Stimulated activated CD4-positive, alpha-beta T cell treated with anti-CD3 and anti-CD28 coated beads, TNF-alpha, amount 100 ng/mL, for 1 hour (primary cell): ENCODE data around the gene ECSIT.

Source experiments
- DNase-seq, 3 donors: peaks; one replicate each; pipeline ENCODE4 v3.0.0-alpha.2; 2020; ENCODE audit warnings: low read depth in 3 of 3, low spot score in 1 of 3

The ECSIT gene

DNA sequence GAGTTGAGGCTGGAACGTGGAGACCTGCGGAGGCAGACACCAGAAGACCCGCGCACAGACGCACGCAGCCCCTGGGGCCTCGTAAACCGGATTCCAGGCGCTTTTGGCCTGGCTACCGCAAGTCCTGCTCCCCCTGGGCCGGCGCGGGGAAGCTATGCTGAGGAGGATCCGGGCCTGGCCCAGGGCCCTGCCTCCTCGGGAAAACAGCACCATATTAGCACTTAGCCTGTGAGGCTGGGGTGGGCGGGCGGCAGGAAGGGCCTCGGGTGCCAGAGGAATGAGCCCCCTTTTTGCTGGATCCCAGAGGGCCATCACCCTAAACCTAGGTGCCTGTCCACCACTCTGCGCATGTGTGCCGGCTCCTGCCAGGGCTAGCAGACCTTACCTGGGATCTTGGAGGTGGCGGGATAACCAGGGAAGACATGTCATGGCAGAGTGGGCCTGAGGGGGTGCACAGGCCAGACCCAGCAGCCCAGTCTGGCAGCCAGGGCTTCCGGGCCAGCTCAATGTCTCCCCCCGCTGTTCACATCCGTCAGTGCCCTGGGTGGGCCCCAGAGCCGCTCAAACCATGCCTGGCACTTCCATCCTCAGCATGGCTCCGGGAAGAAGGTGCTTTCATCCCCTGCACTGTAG lies 22.8 kb upstream of the ECSIT start:
- no peak for DNase-seq

DNA sequence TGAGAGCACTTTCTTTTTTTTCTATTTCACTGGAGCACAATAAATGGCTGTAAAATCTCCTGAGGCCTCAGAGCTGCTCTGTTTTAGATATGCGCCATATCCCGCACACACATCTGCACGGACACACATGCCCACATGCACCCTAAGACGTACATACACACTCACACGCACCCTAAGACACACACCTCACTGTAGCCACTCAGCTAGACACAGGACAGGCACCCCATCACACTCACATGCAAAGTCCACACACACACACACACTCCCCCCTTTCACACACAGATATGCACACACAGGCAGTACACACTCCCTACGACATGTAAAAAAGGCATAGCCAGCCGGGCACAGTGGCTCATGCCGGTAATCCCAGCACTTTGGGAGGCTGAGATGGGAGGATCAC lies 21.3 kb upstream of the ECSIT start:
- no peak for DNase-seq

DNA sequence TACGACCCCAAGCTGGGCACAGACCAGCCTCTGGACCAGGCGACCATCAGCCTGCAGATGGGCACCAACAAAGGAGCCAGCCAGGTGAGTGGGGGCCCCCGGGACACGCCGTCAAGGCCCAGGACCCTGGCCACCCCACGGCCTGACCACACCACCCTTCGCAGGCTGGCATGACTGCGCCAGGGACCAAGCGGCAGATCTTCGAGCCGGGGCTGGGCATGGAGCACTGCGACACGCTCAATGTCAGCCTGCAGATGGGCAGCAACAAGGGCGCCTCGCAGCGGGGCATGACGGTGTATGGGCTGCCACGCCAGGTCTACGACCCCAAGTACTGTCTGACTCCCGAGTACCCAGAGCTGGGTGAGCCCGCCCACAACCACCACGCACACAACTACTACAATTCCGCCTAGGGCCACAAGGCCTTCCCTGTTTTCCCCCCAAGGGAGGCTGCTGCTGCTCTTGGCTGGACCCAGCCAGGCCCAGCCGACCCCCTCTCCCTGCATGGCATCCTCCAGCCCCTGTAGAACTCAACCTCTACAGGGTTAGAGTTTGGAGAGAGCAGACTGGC lies 20.5 kb upstream of the ECSIT start:
- no peak for DNase-seq

DNA sequence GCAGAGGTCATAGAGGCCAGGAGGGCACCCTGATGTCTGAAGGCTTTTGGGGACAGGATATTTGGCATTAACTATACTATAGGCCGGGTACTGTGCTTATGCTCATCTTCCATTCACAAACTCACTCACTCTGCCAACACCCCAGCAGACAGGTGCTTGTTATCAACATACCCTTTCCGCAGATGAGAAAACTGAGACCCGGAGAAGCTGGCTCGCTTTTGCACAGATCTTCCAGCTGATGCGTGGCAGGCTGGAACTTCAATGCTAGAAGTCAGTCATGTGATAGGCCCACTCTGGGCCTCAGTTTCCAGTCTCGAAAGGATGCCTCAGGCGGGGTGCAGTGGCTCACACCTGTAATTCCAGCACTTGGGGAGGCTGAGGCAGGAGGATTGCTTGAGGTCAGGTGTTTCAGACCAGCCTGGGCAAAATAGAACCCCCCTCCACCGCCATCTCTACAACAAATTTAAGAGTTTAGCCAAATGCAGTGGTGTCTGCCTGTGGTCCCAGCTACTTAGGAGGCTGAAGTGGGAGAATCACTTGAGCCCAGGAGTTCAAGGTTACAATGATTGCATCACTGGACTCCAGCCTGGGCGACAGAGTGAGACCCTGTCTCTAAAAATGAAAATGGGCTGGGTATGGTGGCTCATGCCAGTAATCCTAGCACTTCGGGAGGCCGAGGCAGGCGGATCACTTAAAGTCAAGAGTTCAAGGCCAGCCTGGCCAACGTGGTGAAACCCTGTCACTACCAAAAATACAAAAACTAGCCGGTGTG lies 19.2 kb upstream of the ECSIT start:
- DNase-seq = no peak

DNA sequence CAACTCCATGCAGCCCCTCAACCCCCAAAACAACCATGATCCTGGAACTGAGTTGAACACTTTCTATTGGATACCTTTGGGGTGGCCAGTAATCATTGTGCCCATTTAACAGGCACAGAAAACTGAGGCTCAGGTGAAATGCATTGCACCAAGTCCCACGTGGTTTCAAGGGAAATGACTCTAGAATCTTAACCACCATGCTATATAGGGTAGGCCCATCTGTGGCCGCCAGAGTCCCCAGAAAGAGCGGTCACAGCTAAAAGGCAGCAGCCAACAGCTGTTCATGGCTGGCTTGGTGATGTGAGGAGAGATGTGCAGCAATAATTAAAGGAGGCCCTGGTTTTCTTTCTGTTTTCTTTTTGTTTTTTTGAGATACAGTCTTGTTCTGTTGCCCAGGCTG lies 12.3 kb upstream of the ECSIT start:
- no peak for DNase-seq

DNA sequence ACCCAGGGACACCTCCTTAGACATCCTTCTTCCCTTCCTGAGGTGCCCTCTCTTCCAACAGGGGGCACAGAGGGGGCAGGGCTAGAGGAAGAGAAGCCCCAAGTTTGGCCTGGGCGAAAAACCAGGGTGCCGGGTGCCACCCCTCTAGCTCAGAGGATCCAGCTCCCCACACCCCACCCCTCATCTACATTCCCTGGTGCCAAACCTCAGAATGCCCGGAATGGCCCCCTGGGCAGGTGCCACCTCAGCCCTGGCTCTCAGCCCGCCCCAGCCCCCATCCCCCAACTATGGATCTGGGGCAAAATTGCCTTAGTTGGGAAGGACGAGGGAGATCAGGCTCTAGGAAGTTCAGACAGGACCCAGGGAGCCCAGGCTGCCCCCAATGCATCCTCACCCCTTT lies 11.7 kb upstream of the ECSIT start:
- no peak for DNase-seq

DNA sequence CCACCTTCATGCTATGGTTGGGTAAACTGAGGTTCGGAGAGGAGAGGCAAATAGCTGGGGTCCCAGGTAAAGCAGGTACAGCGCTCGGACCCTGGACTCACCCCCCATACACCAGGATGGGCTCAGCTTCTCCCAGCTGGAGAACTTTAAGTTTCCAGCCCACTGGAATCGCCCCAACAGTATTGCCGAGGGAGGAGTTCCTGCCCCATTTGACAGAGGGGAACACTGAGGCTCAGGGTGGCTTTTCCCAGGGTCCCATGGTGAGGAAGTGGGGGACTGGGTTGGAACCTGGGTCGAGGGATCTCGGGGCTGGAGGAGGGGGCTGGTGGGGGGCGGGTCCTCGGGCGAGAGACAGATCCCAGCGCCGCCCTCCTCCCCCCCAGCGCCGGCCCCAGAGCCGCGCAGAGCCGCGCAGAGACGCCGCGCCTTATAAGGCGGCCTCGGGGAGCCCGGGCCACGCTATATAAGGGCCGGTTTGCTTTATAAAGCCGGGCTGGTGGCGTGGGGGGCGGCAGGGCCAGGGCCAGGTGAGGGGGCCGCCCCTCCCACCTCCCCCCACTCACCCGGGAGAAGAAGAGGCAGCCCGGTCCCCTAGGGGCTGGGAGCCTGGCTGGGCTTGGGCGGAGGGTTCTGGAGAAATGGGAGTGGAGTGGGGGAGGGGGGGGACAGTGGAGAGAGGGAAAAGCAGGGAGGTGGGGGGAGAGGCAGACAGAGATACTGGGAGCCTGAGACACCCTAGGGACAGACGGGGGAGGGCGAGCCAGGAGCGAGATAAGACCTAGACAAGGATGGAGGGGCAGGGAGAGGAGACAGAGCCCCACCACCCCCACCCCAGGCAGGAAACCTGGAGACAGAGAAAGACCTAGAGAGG lies 10.8 kb upstream of the ECSIT start:
- DNase-seq = no peak

DNA sequence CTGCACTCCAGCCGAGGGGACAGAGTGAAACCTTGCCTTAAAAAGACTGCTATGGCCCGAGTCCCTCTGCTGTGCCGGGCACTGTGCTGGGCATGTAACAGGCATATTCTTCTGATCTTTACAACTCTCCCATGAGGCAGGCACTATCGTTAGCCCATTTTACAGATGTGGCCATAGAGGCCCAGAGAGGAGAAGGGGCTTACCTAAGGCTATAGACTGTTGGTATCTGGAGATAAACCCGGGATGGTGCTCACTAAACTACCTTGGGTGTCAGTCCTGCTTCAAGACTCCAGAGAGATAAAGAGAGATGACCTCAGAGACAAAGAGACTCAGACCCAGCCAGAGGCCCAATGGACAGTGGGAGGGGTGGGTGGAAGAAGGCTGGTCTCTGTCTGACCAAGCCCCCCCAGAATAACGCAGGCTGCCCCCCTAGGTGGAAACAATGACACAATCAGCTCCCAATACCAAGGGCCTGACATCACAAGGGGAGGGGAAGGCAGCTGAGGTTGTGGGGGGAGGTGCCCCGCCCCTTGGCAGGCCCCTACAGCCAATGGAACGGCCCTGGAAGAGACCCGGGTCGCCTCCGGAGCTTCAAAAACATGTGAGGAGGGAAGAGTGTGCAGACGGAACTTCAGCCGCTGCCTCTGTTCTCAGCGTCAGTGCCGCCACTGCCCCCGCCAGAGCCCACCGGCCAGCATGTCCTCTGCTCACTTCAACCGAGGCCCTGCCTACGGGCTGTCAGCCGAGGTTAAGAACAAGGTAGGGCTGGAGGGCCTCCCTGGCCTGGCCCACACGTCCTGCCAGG lies 9.5 kb upstream of the ECSIT start, which contains the start of gene CNN1:
CNN1 (plus strand) TSS at position 620 of the 805 bp plus-strand sequence; CDS start at position 697, 77 bp downstream.
- DNase-seq = no peak

DNA sequence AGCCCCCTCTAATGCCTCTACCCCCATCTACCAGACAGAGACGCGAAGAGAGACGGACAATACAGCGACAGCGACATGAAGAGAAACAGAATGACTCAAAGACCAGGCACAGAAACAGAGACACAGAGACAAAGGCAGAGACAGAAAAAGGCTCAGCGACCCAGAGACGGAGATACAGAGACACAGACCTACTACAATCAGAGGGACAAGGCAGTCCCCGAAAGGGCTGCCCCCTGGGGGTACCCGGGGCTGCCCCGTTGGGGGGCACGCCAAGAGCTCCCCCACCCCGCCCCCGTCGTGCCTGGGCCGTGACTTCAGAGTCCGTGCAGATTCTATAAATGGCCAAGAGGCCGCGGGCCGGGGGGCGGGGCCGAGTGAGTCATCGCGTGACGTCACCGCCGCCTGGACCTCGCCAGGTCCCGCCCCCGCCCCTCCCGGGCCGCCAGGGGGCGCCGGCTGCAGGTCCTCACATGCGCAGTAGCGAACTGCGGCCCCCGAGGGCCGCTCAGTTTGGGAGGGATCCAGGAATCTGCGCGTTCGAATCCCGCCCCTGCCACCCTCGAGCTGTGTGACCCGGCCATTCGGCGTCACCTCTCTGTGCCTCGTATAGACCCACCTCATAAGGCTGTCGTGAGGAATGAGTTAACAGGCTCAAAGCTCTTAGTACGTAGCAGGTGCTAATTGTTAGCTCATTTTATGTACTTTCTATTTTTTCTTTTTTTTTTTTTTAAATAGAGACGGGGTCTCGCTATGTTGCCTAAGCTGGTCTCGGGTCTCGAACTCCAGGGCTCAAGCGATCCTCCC lies 7.1 kb upstream of the ECSIT start:
- peak; percentile 54 to 82 (median 65) for DNase-seq

DNA sequence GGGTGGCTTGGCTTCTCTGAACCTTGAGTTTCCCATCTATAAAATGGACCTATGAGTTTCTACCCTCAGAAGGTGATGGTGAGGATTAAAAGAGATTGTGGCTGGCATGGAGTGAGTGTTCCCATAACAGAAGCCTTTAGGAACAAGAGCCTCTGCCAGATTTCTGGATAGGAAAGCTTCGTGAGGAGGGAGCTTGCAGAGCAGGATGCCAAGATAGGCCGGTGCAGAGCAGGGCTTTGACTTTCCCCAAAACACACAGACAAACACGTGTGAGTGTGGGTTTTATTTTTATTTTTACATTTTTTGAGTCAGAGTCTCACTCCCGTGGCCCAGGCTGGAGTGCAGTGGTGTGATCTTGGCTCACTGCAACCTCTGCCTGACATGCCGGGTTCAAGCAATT lies 6.0 kb upstream of the ECSIT start:
- no peak for DNase-seq

DNA sequence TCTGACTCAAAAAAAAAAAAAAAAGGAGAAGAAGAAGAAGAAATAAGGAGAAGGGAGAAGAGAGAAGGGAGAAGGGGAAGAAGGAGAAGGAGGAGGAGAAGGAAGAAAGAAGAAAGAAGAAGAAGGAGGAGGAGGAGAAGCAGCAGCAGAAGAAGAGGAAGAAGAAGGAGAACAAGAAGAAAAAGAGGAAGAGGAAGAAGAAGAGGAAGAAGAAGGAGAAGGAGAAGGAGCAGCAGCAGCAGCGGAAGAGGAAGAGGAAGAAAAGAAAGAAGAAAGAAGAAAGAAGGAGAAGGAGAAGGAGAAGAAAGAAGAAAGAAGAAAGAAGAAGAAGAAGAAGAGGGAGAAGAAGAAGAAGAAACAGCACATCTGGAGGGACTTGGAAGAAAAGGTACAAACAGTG lies 5.6 kb upstream of the ECSIT start:
- no peak for DNase-seq

DNA sequence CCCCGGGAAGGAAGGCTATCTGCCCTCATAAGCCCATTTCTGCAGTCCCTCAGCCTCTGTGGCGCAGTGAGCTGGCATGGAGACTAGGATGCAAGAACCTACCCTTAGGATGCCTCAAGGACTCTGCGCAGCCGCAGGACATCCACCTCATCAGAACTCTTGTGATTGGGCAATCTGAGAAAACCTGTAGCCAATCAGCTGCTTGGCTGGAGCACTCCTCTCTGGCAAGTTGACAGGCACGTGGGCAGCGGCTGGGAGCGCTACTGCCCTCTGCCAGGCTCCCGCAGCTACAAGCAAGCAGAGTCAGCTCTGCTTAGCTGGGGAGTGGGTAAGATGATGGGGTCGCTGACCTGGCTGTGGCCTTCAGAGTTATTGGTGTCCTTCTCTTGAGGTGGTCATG lies 1.5 kb upstream of the ECSIT start:
- no peak for DNase-seq

DNA sequence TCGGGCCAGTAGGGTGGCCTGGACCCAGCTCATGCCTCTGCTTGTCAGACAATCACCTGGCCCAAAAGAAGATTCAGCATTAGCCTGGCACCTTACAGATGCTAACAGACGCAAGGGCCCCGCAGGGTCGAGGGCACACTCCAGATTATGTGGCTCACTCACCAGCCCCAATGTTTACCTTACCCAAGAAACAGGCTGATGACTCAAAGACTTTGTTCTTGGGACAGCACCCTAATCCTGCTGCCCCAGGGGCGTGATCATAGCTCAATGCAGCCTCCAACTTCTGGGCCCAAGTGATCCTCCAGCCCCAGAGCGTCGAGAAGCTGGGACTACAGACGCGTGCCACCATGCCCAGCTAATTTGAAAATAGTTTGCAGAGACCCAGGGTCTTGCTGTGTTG lies 9.8 kb downstream of the ECSIT start:
- DNase-seq = no peak

DNA sequence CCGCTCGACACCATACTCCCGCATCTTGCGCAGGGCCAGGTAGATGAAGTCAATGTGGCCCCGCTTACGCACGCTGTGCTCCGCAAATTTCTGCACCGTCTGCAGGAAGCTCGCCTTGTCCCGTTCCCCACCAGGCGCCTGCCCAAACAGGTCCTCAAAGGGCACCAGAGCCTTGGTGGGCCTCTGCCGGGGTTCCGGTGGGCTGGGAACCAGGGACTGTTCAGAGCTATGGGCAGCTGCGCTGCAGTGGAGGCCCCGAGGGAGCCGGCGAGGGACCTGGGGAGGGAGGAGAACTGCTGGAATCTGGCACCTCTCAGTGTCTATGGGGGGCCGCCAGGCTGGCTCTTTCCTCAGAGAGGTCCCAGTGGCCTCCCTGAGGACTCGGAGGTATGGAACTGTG lies 15.0 kb downstream of the ECSIT start:
- no peak for DNase-seq

DNA sequence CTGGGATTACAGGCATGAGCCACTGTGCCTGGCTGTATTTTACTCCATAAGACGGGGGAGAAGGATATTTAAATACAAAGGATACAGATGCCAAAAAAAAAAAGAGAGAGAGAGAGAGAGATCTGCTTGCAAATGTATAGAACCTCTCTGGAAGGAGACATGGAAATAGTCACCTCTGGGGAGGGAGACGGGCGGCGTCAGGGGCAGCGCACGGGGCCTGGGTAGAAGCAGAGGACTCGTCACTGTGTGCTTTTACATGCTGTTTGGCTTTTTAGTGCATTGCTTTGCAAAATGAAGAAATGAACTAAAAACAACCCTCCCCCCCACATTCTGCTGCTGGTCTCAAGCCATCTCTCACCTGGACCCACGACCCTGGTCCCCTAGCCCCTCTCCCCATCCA lies 18.5 kb downstream of the ECSIT start:
- no peak for DNase-seq

DNA sequence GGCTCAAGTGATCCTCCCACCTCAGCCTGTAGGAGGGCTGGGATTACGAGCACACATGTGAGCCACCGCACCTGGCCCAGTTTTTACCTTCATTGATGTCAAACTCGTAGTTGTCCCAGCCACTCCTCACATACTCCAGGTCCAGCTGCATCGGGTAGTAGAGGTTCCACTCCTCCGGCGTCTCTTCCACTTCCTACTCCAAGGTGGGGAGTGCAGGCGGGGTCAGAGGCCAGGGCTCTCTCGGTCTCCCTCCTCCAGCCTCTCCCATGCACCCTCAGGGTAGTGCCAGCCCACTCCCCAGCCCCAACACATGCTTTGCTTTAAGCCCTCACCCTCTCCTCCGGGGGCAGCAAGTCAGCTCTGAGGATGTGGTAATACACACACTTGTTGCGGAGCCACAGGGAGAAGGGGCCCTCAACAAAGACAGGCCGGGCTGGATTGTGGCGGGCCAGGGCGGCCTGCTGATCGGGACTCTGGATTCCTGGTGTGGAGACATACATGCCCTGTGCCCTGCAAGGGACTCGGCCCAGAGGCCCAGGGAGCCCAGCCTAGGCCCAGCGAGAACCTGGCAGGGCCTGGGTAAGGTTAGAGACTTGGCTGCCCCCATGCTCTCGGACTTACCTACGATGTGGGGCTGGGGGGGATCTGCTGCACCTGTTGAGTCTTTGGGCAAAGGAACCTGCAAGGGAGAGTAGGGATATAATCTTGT lies 21.4 kb downstream of the ECSIT start:
- no peak for DNase-seq

DNA sequence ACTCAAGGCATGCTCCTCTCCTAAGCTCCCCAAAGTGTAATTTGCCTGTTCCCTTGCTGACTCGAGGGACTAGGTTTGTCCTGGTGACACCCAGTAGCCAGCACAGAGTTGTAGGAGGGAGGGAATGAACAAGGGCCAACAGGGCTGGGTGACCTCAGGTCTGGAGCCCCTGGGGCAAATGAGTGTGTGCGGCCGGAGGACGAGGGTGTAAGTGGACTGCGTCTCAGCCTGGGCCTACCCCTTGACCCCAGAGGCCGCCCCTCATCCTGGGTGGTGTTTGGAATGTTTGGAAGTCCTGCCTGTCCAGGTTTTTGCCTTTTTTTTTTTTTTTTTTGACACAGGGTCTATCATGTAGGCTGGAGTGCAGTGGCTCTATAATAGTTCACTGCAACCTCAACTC lies 22.0 kb downstream of the ECSIT start:
- DNase-seq = no peak

DNA sequence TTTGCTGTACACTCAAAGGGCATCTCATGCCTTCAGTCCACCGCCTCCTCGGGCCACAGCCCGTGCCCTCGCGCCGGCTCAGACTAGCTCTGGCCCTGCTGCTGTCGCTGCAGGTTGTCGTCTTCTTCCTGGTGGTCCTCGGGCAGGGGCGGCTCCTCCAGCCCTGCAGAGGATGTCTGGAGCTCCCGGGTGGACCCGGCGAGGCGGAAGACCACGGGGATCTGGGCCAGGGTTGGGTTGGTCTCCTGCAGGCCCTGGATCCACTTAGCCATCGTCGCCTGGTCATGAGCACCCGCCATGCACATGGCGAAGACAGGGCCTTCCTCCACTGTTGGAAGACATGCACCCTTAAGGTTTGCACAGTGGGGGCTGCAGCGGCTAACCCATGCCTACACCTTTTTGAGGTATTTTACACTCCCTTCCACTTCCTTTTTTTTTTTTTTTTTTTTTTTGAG lies 22.8 kb downstream of the ECSIT start:
- DNase-seq = no peak

DNA sequence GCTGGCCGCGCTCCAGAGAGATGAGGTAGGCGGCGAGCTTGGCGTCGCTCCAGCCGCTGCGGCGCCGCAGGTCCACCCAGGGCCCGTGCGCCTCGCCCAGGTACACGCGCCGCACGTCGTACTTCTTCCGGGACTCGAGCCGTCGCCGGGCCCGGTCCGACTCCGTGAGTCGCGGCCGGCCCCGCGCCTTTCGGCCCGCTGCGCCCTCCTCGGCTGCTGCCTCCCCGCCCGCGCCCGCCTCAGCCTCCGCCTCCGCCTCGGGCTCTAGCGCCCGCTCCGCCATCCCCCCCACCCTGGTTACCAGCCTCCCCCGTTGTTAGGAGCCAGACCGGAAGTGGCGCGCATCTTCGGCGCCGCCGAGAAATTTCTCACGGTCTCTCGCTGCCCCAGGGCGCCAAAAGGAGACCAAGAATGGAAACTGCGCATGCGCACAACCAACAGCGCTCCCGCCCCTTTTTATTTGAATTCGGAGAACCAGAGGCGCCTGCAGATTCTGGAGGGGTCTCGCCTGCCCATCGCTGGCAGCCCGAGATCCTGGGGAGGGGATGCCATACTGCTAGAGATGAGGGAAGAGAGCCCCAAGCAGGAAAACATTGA lies 23.3 kb downstream of the ECSIT start, which contains the start of gene ZNF653:
ZNF653 (minus strand) TSS at position 336 of the 597 bp plus-strand sequence; CDS start at position 283, 53 bp downstream.
- peak; percentile 88 to 94 (median 92) for DNase-seq
